22Rv1 (cell line): Measurements from ENCODE around the gene YPEL3.

Source experiments
- H3K27ac ChIP-seq: fragments of 450-650 bp; 2 replicates; pipeline ENCODE4 v1.5.1; 2017
- CTCF ChIP-seq: fragments of 450-650 bp; IDR thresholded peaks from 2 replicates; pipeline ENCODE4 v1.5.1; 2017; ENCODE audit warnings: mild to moderate bottlenecking
- ZFX ChIP-seq: fragments of 450-650 bp; IDR thresholded peaks from 2 replicates; pipeline ENCODE4 v1.6.1; 2017; ENCODE audit warnings: antibody characterized with exemption, borderline replicate concordance

YPEL3 gene

GRCh38 chr16:30083216-30084055 lies 12.6 kb downstream of the YPEL3 start:
- no peak overlapping the region for H3K27ac ChIP-seq
- TF ChIP-seq CTCF (no peak), ZFX (no peak)

GRCh38 chr16:30082545-30083090 lies 13.4 kb downstream of the YPEL3 start:
- TF ChIP-seq CTCF (peak; percentile 35), ZFX (no peak)
- no peak overlapping the region for H3K27ac ChIP-seq

- no peak overlapping the region for H3K27ac ChIP-seq
- TF ChIP-seq ZFX (no peak), CTCF (no peak)
Observed at GRCh38 chr16:30079480-30079879, 16.5 kb downstream of the YPEL3 start.

- no peak overlapping the region for H3K27ac ChIP-seq
- TF ChIP-seq ZFX = no peak
- no peak for TF ChIP-seq CTCF
Observed at GRCh38 chr16:30078744-30079143, 17.3 kb downstream of the YPEL3 start.

- no peak overlapping the region for H3K27ac ChIP-seq
- TF ChIP-seq ZFX (no peak), CTCF (no peak)
Observed at GRCh38 chr16:30077656-30078055, 18.4 kb downstream of the YPEL3 start.

GRCh38 chr16:30076276-30076791 lies 19.7 kb downstream of the YPEL3 start:
- TF ChIP-seq CTCF (no peak), ZFX (no peak)

More at GRCh38 chr16:30076276-30076791, 19.7 kb downstream of the YPEL3 start:
- peak overlapping the region; percentile 89 for H3K27ac ChIP-seq
